Adrenal gland (tissue), 5 donors: ENCODE data around the gene KCNA5.

Experiments used
- CTCF ChIP-seq, 6 experiments: fragments of 450-650 bp in 4 of 6; fragments of 200-600 bp in 2 of 6; sonication (generic) in 1 of 6; IDR thresholded peaks; 1 replicate in 5 of 6; 2 replicates in 1 of 6; pipeline versions ENCODE4 v1.5.1 to v1.8.0; 2016 to 2021; ENCODE audit warnings: antibody characterized with exemption in 6 of 6, mild to moderate bottlenecking in 2 of 6, moderate library complexity in 1 of 6
- POLR2A ChIP-seq, 2 donors: fragments of 450-650 bp; IDR thresholded peaks; one replicate each; pipeline ENCODE4 v1.6.1; 2017; ENCODE audit warnings: antibody characterized with exemption in 2 of 2, mild to moderate bottlenecking in 2 of 2, moderate library complexity in 1 of 2
- donor health status: DM: no; HTN: no; CAD: no.

- TF ChIP-seq CTCF (IDR thresholded peaks at IDR 0.05) (no peak), POLR2A (IDR thresholded peaks at IDR 0.05) (no peak)
Observed at GRCh38 chr12:5076761-5077160, 33.1 kb downstream of the KCNA5 start.
